ENCODE results near the gene LARGE2. TPM values are rescaled to one million over a fixed set of nuclear protein-coding genes. Genes with fewer than 3 reads are reported as not detected.

LARGE2 gene
- total RNA-seq, 1 donor from 2014 or later, result 0.36 TPM

GRCh38 chr11:45947885-45948284, 25.4 kb downstream of the LARGE2 start:
- TF ChIP-seq CTCF (IDR thresholded peaks at IDR 0.05; ENCODE audit: insufficient read depth, low read depth, low read length), result no peak
- no peak for TF ChIP-seq EZH2 (IDR thresholded peaks at IDR 0.05; ENCODE audit: insufficient read depth, low read length)
- Mint-ChIP-seq H3K4me3 (ENCODE audit: unreplicated experiment) (no peak overlapping the region), H3K27ac (ENCODE audit: unreplicated experiment) (no peak overlapping the region), H3K9me3 (ENCODE audit: unreplicated experiment) (no peaks in the 10 kb centered on the region), H3K4me1 (ENCODE audit: low read depth, unreplicated experiment) (no peaks in the 10 kb centered on the region), H3K36me3 (ENCODE audit: low read depth, unreplicated experiment) (peaks cover 16% of the 10 kb centered on the region), H3K27me3 (ENCODE audit: low read depth, unreplicated experiment) (no peaks in the 10 kb centered on the region)
- H3K79me2 ChIP-seq (ENCODE audit: insufficient read depth, low read length), result no peaks in the 10 kb centered on the region
- H3K4me1 ChIP-seq (ENCODE audit: insufficient read depth, low read length), result no peaks in the 10 kb centered on the region
- no peak for DNase-seq (ENCODE audit: low read depth)
- no peak overlapping the region for H2AFZ ChIP-seq (ENCODE audit: low read depth, low read length)
- peaks cover 19% of the 10 kb centered on the region for H3K36me3 ChIP-seq (ENCODE audit: insufficient read depth, low read length)
- no peak overlapping the region for H3K9ac ChIP-seq (ENCODE audit: low read length)
- no peak overlapping the region for H3K4me2 ChIP-seq (ENCODE audit: low read length)
- H4K20me1 ChIP-seq (ENCODE audit: insufficient read depth, low read length), result no peaks in the 10 kb centered on the region
- H3K27me3 ChIP-seq (ENCODE audit: insufficient read depth, low read length), result no peaks in the 10 kb centered on the region
- H3K4me3 ChIP-seq (ENCODE audit: insufficient read depth, low read depth, low read length), result no peak overlapping the region
- H3K27ac ChIP-seq (ENCODE audit: low read depth, low read length), result no peak overlapping the region
- FAIRE-seq, result no peak
- no peaks in the 10 kb centered on the region for H3K9me3 ChIP-seq (ENCODE audit: insufficient read depth, low read depth, low read length)

DNA sequence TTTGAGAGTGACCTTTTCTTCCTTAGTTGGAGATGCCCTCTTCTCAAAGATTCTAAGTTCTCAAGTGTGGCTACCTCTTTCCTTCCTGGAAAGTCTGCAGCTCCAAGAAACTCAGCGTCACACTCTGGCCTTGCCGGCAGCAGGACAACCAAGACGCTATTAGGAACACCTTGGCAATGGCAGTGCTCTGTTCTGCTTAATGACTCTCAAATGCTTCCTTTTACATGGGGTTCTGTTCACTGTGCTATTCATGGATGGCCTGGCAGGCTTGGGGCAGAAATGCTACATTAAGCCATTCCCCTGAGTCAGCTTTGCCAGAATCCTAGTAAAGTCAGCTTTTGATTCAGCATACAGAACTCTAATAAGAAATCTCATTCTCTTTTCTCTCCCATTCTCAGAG, 25.9 kb downstream of the LARGE2 start:
- Histone ChIP-seq H3K4me2 (ENCODE audit: low read length) (no peak overlapping the region), H4K20me1 (ENCODE audit: insufficient read depth, low read length) (no peaks in the 10 kb centered on the region), H2AFZ (ENCODE audit: low read depth, low read length) (no peak overlapping the region), H3K9ac (ENCODE audit: low read length) (no peak overlapping the region), H3K79me2 (ENCODE audit: insufficient read depth, low read length) (no peaks in the 10 kb centered on the region), H3K4me1 (ENCODE audit: insufficient read depth, low read length) (no peaks in the 10 kb centered on the region), H3K27me3 (ENCODE audit: insufficient read depth, low read length) (no peaks in the 10 kb centered on the region), H3K27ac (ENCODE audit: low read depth, low read length) (no peak overlapping the region), H3K36me3 (ENCODE audit: insufficient read depth, low read length) (peaks cover 19% of the 10 kb centered on the region), H3K9me3 (ENCODE audit: insufficient read depth, low read depth, low read length) (no peaks in the 10 kb centered on the region), H3K4me3 (ENCODE audit: insufficient read depth, low read depth, low read length) (no peak overlapping the region)
- H3K4me3 Mint-ChIP-seq (ENCODE audit: unreplicated experiment), result no peak overlapping the region
- peaks cover 16% of the 10 kb centered on the region for H3K36me3 Mint-ChIP-seq (ENCODE audit: low read depth, unreplicated experiment)
- H3K9me3 Mint-ChIP-seq (ENCODE audit: unreplicated experiment), result no peaks in the 10 kb centered on the region
- no peaks in the 10 kb centered on the region for H3K27me3 Mint-ChIP-seq (ENCODE audit: low read depth, unreplicated experiment)
- FAIRE-seq, result no peak
- no peak overlapping the region for H3K27ac Mint-ChIP-seq (ENCODE audit: unreplicated experiment)
- no peak for DNase-seq (ENCODE audit: low read depth)
- TF ChIP-seq CTCF (IDR thresholded peaks at IDR 0.05; ENCODE audit: insufficient read depth, low read depth, low read length), result no peak
- TF ChIP-seq EZH2 (IDR thresholded peaks at IDR 0.05; ENCODE audit: insufficient read depth, low read length), result no peak
- H3K4me1 Mint-ChIP-seq (ENCODE audit: low read depth, unreplicated experiment), result no peaks in the 10 kb centered on the region

DNA sequence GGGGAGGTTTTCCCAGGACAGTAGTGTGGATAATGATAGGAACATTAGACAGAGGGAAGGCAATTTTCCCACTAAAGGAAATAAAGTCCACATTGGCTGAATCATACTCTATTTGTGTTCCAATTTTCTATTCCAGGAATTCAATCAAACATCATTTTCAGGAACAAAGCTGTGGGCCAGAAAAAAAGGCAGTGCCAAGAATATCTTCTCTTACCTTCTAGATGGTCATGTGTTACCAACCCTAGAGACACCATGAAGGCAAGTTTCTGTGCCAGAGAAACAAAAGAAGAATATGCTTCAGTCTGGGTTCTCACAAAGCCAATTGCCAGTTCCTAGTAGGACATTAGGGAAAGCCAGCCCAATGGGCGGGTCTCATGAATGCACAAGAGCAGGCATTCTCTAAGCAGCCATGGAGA, 27.5 kb downstream of the LARGE2 start:
- Histone ChIP-seq H3K4me1 (ENCODE audit: insufficient read depth, low read length) (no peaks in the 10 kb centered on the region), H3K9ac (ENCODE audit: low read length) (no peak overlapping the region), H3K36me3 (ENCODE audit: insufficient read depth, low read length) (peaks cover 19% of the 10 kb centered on the region), H4K20me1 (ENCODE audit: insufficient read depth, low read length) (no peaks in the 10 kb centered on the region), H3K27me3 (ENCODE audit: insufficient read depth, low read length) (no peaks in the 10 kb centered on the region), H3K9me3 (ENCODE audit: insufficient read depth, low read depth, low read length) (no peaks in the 10 kb centered on the region), H3K27ac (ENCODE audit: low read depth, low read length) (no peak overlapping the region), H2AFZ (ENCODE audit: low read depth, low read length) (no peak overlapping the region), H3K4me3 (ENCODE audit: insufficient read depth, low read depth, low read length) (no peak overlapping the region), H3K4me2 (ENCODE audit: low read length) (no peak overlapping the region), H3K79me2 (ENCODE audit: insufficient read depth, low read length) (no peaks in the 10 kb centered on the region)
- Mint-ChIP-seq H3K4me3 (ENCODE audit: unreplicated experiment) (no peak overlapping the region), H3K27me3 (ENCODE audit: low read depth, unreplicated experiment) (no peaks in the 10 kb centered on the region), H3K36me3 (ENCODE audit: low read depth, unreplicated experiment) (peaks cover 18% of the 10 kb centered on the region), H3K9me3 (ENCODE audit: unreplicated experiment) (no peaks in the 10 kb centered on the region), H3K4me1 (ENCODE audit: low read depth, unreplicated experiment) (no peaks in the 10 kb centered on the region), H3K27ac (ENCODE audit: unreplicated experiment) (no peak overlapping the region)
- DNase-seq (ENCODE audit: low read depth) (peak; percentile 28), FAIRE-seq (no peak)
- no peak for TF ChIP-seq EZH2 (IDR thresholded peaks at IDR 0.05; ENCODE audit: insufficient read depth, low read length)
- TF ChIP-seq CTCF (IDR thresholded peaks at IDR 0.05; ENCODE audit: insufficient read depth, low read depth, low read length), result no peak

Measured in astrocyte (in vitro differentiated cells and primary cell).